A673 (cell line): Measurements from ENCODE around the gene DDX51. TPM values are rescaled to one million over a fixed set of nuclear protein-coding genes. Genes with fewer than 3 reads are reported as not detected.
A peak's percentile ranks its signal among the peaks of the same experiment; 100 is the strongest.

Source experiments
- BruUV-seq: library from RNA; stranded (reverse); fragments of 400-500 nt; replicated peaks from 2 replicates; lab custom pipeline; 2021; lab: Mats Ljungman, UMichigan
- CTCF ChIA-PET: fragments of 300-600 bp; sonication (Branson Sonifier 250); formaldehyde crosslinking; loops from one replicate; lab custom pipeline; 2022; ENCODE audit warnings: antibody characterized with exemption; lab: Charles Lee
- POLR2A ChIA-PET: fragments of 300-600 bp; sonication (Branson Sonifier 250); formaldehyde crosslinking; loops from one replicate; lab custom pipeline; 2022; ENCODE audit warnings: antibody characterized with exemption; ENCODE audit not compliant: low non-redundant PET; lab: Charles Lee
- DNase-seq: peaks from one replicate; pipeline ENCODE4 v3.0.0-alpha.2; 2015; ENCODE audit warnings: low spot score
- H3K27ac ChIP-seq: fragments of 200-600 bp; sonication (generic); 2 replicates; pipeline ENCODE4 v1.5.1; 2016; ENCODE audit warnings: mixed run types, low read depth, mild to moderate bottlenecking, mixed read lengths, antibody characterized with exemption, low read length; ENCODE audit not compliant: poor library complexity, severe bottlenecking
- H3K27me3 ChIP-seq: fragments of 200-600 bp; sonication (generic); replicated peaks from 2 replicates; pipeline ENCODE4 v1.6.1; 2017; ENCODE audit warnings: mixed run types, low read depth, mild to moderate bottlenecking, mixed read lengths, antibody characterized with exemption, low read length; ENCODE audit not compliant: insufficient read depth, poor library complexity
- H3K36me3 ChIP-seq: fragments of 200-600 bp; sonication (generic); 2 replicates; pipeline ENCODE4 v1.6.1; 2016; ENCODE audit warnings: mixed run types, mild to moderate bottlenecking, mixed read lengths, antibody characterized with exemption, low read length; ENCODE audit not compliant: insufficient read depth, poor library complexity, severe bottlenecking
- H3K4me1 ChIP-seq: fragments of 200-600 bp; sonication (generic); 2 replicates; pipeline ENCODE4 v1.6.1; 2017; ENCODE audit warnings: mixed run types, mild to moderate bottlenecking, mixed read lengths, antibody characterized with exemption, low read length; ENCODE audit not compliant: insufficient read depth, poor library complexity, severe bottlenecking
- H3K4me3 ChIP-seq: fragments of 200-600 bp; sonication (generic); 2 replicates; pipeline ENCODE4 v1.5.1; 2016; ENCODE audit warnings: low read depth, mixed run types, mild to moderate bottlenecking, mixed read lengths, low read length; ENCODE audit not compliant: poor library complexity, severe bottlenecking
- H3K9me3 ChIP-seq: fragments of 200-600 bp; sonication (generic); 2 replicates; pipeline ENCODE4 v1.6.1; 2016; ENCODE audit warnings: mixed run types, low read depth, mild to moderate bottlenecking, mixed read lengths, antibody characterized with exemption, low read length; ENCODE audit not compliant: poor library complexity, severe bottlenecking
- CTCF ChIP-seq: fragments of 300-800, 200-600 bp; sonication (generic); conservative IDR thresholded peaks from 2 replicates; pipeline ENCODE4 v1.5.1; 2017; ENCODE audit warnings: low read depth, mild to moderate bottlenecking, antibody characterized with exemption, low read length, moderate library complexity, mixed read lengths
- EZH2 ChIP-seq: fragments of 200-600 bp; sonication (generic); IDR thresholded peaks from 2 replicates; pipeline ENCODE4 v1.6.1; 2017; ENCODE audit warnings: borderline replicate concordance, low read depth, mild to moderate bottlenecking, mixed read lengths, antibody characterized with exemption, low read length; ENCODE audit not compliant: poor library complexity, severe bottlenecking
- intact Hi-C: fragments of 100-400 bp; cut with micrococcal nuclease; formaldehyde crosslinking; loops from one replicate; pipeline ENCODE4 v1.10.0; 2022; ENCODE audit not compliant: unreplicated experiment
- total RNA-seq: library from RNA; stranded (reverse); gene quantifications from 2 replicates; pipeline ENCODE4 v1.2.3, GENCODE V29; 2021

Gene DDX51
- total RNA-seq, 1 experiment from 2014 or later, result 38.9 TPM

- no peaks in the 10 kb centered on the region for H3K9me3 ChIP-seq
- no peak overlapping the region for H3K27ac ChIP-seq
- H3K4me3 ChIP-seq, result no peak overlapping the region
- TF ChIP-seq CTCF, result no peak
- no peak for TF ChIP-seq EZH2
- intact Hi-C loops, result loop anchor here (1.0 to 2.0 kb wide), 3 partner anchors 64 to 460 kb away; no protein-coding TSS in a partner anchor
- H3K27me3 ChIP-seq, result no peaks in the 10 kb centered on the region
- no peaks in the 10 kb centered on the region for H3K4me1 ChIP-seq
- ChIA-PET POLR2A (no interaction called here), CTCF (no interaction called here)
- no TSS peak for BruUV-seq
- peaks cover 12% of the 10 kb centered on the region for H3K36me3 ChIP-seq
- no peak for DNase-seq
Observed at GRCh38 chr12:132154941-132155770, 11.0 kb upstream of the DDX51 start.

- peaks cover 12% of the 10 kb centered on the region for H3K36me3 ChIP-seq
- H3K4me3 ChIP-seq, result no peak overlapping the region
- BruUV-seq, result no TSS peak
- POLR2A ChIA-PET, result no interaction called here
- intact Hi-C loops, result loop anchor here (1.0 to 2.0 kb wide), 3 partner anchors 65 to 460 kb away; no protein-coding TSS in a partner anchor
- no peak for DNase-seq
- H3K27ac ChIP-seq, result no peak overlapping the region
- no peak for TF ChIP-seq CTCF
- no peak for TF ChIP-seq EZH2
- CTCF ChIA-PET, result interaction anchor here (0.6 to 1.2 kb wide), 9 partner anchors 8 to 461 kb away, joined by 3 to 39 read pairs (median 6); no protein-coding TSS in a partner anchor
- no peaks in the 10 kb centered on the region for H3K4me1 ChIP-seq
- H3K27me3 ChIP-seq, result no peaks in the 10 kb centered on the region
- H3K9me3 ChIP-seq, result no peaks in the 10 kb centered on the region
Observed at GRCh38 chr12:132154341-132154761, 10.2 kb upstream of the DDX51 start.

GRCh38 chr12:132153501-132154340, 9.6 kb upstream of the DDX51 start:
- Histone ChIP-seq H3K27ac (no peak overlapping the region), H3K36me3 (peaks cover 12% of the 10 kb centered on the region), H3K4me3 (no peak overlapping the region), H3K9me3 (no peaks in the 10 kb centered on the region), H3K4me1 (no peaks in the 10 kb centered on the region), H3K27me3 (no peaks in the 10 kb centered on the region)
- ChIA-PET POLR2A (no interaction called here), CTCF (interaction anchor here (0.6 to 1.2 kb wide), 10 partner anchors 9 to 461 kb away, joined by 3 to 39 read pairs (median 6); no protein-coding TSS in a partner anchor)
- TF ChIP-seq EZH2 (no peak), CTCF (peak; percentile 97)
- intact Hi-C loops, result loop anchor here (1.0 to 2.0 kb wide), 3 partner anchors 66 to 461 kb away; no protein-coding TSS in a partner anchor
- DNase-seq, result peak; percentile 89
- BruUV-seq, result no TSS peak
